ENCODE data around the gene ZC3H14. TPM values are rescaled to one million over a fixed set of nuclear protein-coding genes. Genes with fewer than 3 reads are reported as not detected.

ZC3H14 gene
- total RNA-seq, 1 experiment from 2014 or later, result 90.6 TPM

DNA sequence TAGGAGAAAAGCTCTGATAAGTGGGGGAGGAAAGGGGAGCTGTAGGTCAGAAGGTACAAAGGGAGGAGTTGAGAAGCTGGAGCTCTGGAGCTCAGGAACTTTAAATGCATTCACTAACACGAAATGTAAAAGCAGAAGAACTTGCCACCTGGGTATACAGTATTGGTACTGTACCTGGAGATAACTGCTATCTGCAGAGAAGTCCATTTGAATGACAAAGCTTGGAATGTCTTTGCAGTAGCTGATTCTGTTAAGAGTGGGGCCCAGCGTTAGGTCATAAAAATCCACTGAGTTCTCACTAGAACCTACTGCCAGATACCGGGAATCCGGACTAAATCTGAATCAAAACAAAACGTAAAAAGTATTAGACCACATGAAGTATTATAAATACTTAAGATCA is 55.6 kb downstream of the ZC3H14 start:
- Histone ChIP-seq H4K8ac (replicated peaks; ENCODE audit: insufficient read length, low read depth, low read length) (no peak overlapping the region), H2AFZ (ENCODE audit: low read length) (no peak overlapping the region), H3K79me1 (ENCODE audit: insufficient read depth, low read depth, low read length, poor library complexity, severe bottlenecking) (no peaks in the 10 kb centered on the region), H3K23ac (ENCODE audit: insufficient read length, low read depth, low read length) (no peak overlapping the region), H2BK12ac (ENCODE audit: insufficient read length, low read depth, low read length) (no peak overlapping the region), H2BK20ac (ENCODE audit: low read depth, low read length, poor library complexity, severe bottlenecking) (no peak overlapping the region), H3K9ac (ENCODE audit: extremely low read depth, insufficient read length, low read length) (no peak overlapping the region), H4K20me1 (ENCODE audit: control insufficient read depth, insufficient read depth, insufficient read length) (no peaks in the 10 kb centered on the region), H3K79me2 (ENCODE audit: insufficient read depth, low read length) (no peaks in the 10 kb centered on the region), H3K9me3 (ENCODE audit: control insufficient read depth, low read depth, low read length) (no peaks in the 10 kb centered on the region), H3K23me2 (ENCODE audit: insufficient read length, low read depth, low read length, poor library complexity, severe bottlenecking) (no peaks in the 10 kb centered on the region), H3K27ac (ENCODE audit: insufficient read length, low read depth, low read length) (no peak overlapping the region), H2BK5ac (ENCODE audit: insufficient read length, low read length) (no peak overlapping the region), H3K14ac (ENCODE audit: insufficient read depth, low read length) (no peak overlapping the region), H3K4ac (ENCODE audit: low read depth, low read length) (no peak overlapping the region), H4K91ac (ENCODE audit: insufficient read length, low read depth, low read length) (no peak overlapping the region), H3K4me1 (ENCODE audit: insufficient read depth, low read length) (no peaks in the 10 kb centered on the region; the same call in none of the 2 replicates), H3K18ac (ENCODE audit: insufficient read length, low read depth, low read length) (no peak overlapping the region), H2AK5ac (ENCODE audit: insufficient read length, low read length) (no peak overlapping the region), H2BK120ac (ENCODE audit: low read depth, low read length, poor library complexity, severe bottlenecking) (no peak overlapping the region), H3K56ac (ENCODE audit: insufficient read length, low read depth, low read length) (no peak overlapping the region), H3K27me3 (ENCODE audit: insufficient read depth, low read length) (no peaks in the 10 kb centered on the region), H3K4me2 (ENCODE audit: insufficient read depth, insufficient read length, low read length) (peak overlapping the region; percentile 11), H2BK15ac (ENCODE audit: low read depth, low read length) (no peak overlapping the region), H3T11ph (ENCODE audit: low read length) (no peak overlapping the region), H4K5ac (ENCODE audit: insufficient read length, low read depth, low read length) (no peak overlapping the region)
- H3K9me3 Mint-ChIP-seq, result no peaks in the 10 kb centered on the region
- no peak for DNase-seq
- TF ChIP-seq, protein P1, sequence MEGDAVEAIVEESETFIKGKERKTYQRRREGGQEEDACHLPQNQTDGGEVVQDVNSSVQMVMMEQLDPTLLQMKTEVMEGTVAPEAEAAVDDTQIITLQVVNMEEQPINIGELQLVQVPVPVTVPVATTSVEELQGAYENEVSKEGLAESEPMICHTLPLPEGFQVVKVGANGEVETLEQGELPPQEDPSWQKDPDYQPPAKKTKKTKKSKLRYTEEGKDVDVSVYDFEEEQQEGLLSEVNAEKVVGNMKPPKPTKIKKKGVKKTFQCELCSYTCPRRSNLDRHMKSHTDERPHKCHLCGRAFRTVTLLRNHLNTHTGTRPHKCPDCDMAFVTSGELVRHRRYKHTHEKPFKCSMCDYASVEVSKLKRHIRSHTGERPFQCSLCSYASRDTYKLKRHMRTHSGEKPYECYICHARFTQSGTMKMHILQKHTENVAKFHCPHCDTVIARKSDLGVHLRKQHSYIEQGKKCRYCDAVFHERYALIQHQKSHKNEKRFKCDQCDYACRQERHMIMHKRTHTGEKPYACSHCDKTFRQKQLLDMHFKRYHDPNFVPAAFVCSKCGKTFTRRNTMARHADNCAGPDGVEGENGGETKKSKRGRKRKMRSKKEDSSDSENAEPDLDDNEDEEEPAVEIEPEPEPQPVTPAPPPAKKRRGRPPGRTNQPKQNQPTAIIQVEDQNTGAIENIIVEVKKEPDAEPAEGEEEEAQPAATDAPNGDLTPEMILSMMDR (conservative IDR thresholded peaks at IDR 0.05), result no peak
- H3K36me3 Mint-ChIP-seq (ENCODE audit: insufficient read depth in 1 of 3, low read depth in 3 of 3), result peaks cover 0 to 9% (median 6%) of the 10 kb centered on the region in 3 experiments; a peak in 4 of 7 replicates
- peak overlapping the region in 1 of 3 experiments; percentile 43; a peak in 3 of 7 replicates for H3K27ac Mint-ChIP-seq
- no CpG with 5 or more reads among the region's 5 CpGs for WGBS (ENCODE audit: extremely low coverage, insufficient read length, low lambda C conversion rate)
- peaks cover 18 to 19% of the 10 kb centered on the region in 2 experiments for H3K4me1 Mint-ChIP-seq
- H3K4me3 Mint-ChIP-seq, result no peak overlapping the region
- H3K27me3 Mint-ChIP-seq (ENCODE audit: low read depth), result no peaks in the 10 kb centered on the region; the same call in 1 of the 2 replicates
